ENCODE measurements around the gene TBX18.

TBX18 gene

GRCh38 chr6:84667252-84668213 lies 96.9 kb downstream of the TBX18 start:
- no peak for DNase-seq

GRCh38 chr6:84665401-84665800 lies 99.0 kb downstream of the TBX18 start:
- no peak for DNase-seq

- no peak for DNase-seq
These were observed 100.5 kb downstream of the TBX18 start for GRCh38 chr6:84663866-84664265.

- DNase-seq = no peak
These were observed 106.9 kb downstream of the TBX18 start for GRCh38 chr6:84657486-84657885.

- no peak for DNase-seq
These were observed 107.4 kb downstream of the TBX18 start for GRCh38 chr6:84657025-84657424.

- no peak for DNase-seq
These were observed 111.3 kb downstream of the TBX18 start for GRCh38 chr6:84653027-84653551.

GRCh38 chr6:84652356-84653026 lies 111.9 kb downstream of the TBX18 start:
- no peak for DNase-seq

GRCh38 chr6:84651583-84651982 lies 112.8 kb downstream of the TBX18 start:
- DNase-seq = no peak

- no peak for DNase-seq
These were observed 116.0 kb downstream of the TBX18 start for GRCh38 chr6:84648444-84648843.

GRCh38 chr6:84645563-84646266 lies 118.7 kb downstream of the TBX18 start:
- DNase-seq = no peak

GRCh38 chr6:84645000-84645399 lies 119.4 kb downstream of the TBX18 start:
- DNase-seq = no peak

- no peak for DNase-seq
These were observed 120.6 kb downstream of the TBX18 start for GRCh38 chr6:84643778-84644177.

GRCh38 chr6:84641076-84641475 lies 123.3 kb downstream of the TBX18 start:
- no peak for DNase-seq

GRCh38 chr6:84639396-84639795 lies 125.0 kb downstream of the TBX18 start:
- no peak for DNase-seq

GRCh38 chr6:84638286-84638685 lies 126.1 kb downstream of the TBX18 start:
- DNase-seq = no peak

All from NCI-H510A treated with DMSO at 0.1 percent for 48 hours (cell line).